ENCODE results near the gene AEBP1.

AEBP1 gene

GRCh38 chr7:44162785-44163395 is 58.7 kb downstream of the AEBP1 start:
- H3K9me3 Mint-ChIP-seq: no peaks in the 10 kb centered on the region
- no peak overlapping the region for H3K4me3 Mint-ChIP-seq
- no peaks in the 10 kb centered on the region for H3K4me1 Mint-ChIP-seq (ENCODE audit: low read depth in 2 of 2)
- peaks cover 12 to 15% of the 10 kb centered on the region in 2 donors for H3K27me3 Mint-ChIP-seq
- no peak overlapping the region for H3K27ac Mint-ChIP-seq
- ATAC-seq (replicated peaks) (no peak), DNase-seq (no peak)
- no peaks in the 10 kb centered on the region for H3K36me3 Mint-ChIP-seq (ENCODE audit: insufficient read depth)

GRCh38 chr7:44163591-44163990 is 59.4 kb downstream of the AEBP1 start:
- H3K4me3 Mint-ChIP-seq: no peak overlapping the region
- DNase-seq (no peak), ATAC-seq (replicated peaks) (no peak)
- peaks cover 12% of the 10 kb centered on the region in 2 donors for H3K27me3 Mint-ChIP-seq
- H3K27ac Mint-ChIP-seq: no peak overlapping the region
- no peaks in the 10 kb centered on the region for H3K4me1 Mint-ChIP-seq (ENCODE audit: low read depth in 2 of 2)
- no peaks in the 10 kb centered on the region for H3K36me3 Mint-ChIP-seq (ENCODE audit: insufficient read depth)
- H3K9me3 Mint-ChIP-seq: no peaks in the 10 kb centered on the region
